GM21717 (cell line): ENCODE measurements around the gene MAP2K5.
A peak's percentile ranks its signal among the peaks of the same experiment; 100 is the strongest.

Source experiments
- ATAC-seq: cut with Tn5 transposase; IDR thresholded peaks from one replicate; pipeline ENCODE4 v1.9.1; 2021; ENCODE audit warnings: mild to moderate bottlenecking, moderate library complexity; ENCODE audit not compliant: unreplicated experiment

MAP2K5 gene

GRCh38 chr15:67775998-67776397 lies 233.5 kb downstream of the MAP2K5 start:
- ATAC-seq: no peak

GRCh38 chr15:67776600-67776999 lies 234.1 kb downstream of the MAP2K5 start:
- ATAC-seq: no peak

DNA sequence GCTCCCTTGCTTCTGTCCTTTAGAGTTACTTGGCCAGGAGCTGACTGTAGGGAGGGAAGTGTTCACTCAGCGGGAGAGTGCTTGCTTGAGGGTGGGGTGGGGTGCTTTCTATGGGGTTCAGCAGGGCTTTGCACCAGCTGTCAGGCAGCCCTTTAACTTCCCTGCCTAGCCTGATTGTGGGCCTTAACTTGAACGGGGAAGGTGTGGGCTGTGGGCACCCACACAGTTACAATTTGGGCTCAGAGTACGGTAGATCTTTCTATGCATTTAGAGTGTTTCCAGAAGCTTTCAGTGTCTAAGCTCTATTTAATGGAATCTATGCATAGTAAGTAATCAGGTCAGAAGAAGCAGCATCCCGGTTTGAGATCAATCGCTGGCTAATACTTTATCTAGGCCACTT lies 234.6 kb downstream of the MAP2K5 start:
- no peak for ATAC-seq

GRCh38 chr15:67777773-67778172 lies 235.3 kb downstream of the MAP2K5 start:
- no peak for ATAC-seq

DNA sequence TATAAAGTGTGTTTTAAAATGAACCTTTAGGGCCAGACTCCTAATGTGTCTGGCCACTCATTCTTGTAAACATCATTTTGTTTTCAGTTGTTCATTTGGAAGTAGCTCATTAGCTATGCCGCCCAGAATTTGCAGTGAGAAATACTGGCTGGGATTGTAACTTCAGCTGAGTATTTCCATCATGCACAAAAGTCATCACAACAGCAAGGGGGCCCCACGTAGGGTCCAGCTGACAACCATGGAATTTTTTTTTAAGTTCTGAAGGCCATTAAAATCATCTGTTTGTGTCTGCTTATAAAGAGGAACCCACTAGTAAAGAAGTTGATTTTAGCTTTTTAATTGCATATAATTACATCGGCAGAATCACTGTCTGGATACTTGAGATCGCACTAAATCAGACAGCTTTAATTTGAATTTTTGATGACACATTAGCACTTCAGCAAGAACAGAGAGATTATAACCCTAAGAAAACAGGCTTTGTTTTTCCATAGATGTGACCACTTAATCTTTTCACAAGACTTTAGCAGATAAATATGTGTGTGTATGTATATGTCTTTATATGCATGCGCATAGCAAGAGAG lies 236.6 kb downstream of the MAP2K5 start:
- no peak for ATAC-seq

DNA sequence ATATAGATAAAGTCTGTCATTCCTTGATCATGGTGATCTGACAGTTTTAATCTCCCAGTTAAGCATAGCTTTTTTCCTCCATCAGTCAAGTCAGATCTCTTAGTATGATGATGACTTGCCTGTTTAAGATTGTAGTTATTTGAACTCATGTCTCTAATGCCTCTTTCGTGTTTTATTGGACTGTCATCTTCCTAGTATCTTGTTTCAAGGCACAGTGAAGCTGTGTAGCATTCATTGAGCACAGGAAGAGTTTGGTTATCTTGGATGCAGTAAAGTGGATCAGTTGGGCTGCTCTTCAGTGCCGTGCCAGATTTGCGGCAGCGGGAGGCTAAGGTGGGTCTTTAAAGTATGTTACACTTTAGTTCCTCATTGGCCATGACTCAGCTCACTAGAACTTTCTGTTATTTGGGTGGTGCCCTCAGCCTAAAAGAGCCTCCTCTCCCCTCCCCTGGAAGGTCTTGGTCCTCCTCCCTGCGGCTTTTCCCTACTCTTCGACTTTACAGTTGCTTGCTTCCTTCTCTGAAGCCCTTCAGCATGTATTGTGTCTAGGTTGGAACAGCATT lies 237.1 kb downstream of the MAP2K5 start:
- no peak for ATAC-seq

DNA sequence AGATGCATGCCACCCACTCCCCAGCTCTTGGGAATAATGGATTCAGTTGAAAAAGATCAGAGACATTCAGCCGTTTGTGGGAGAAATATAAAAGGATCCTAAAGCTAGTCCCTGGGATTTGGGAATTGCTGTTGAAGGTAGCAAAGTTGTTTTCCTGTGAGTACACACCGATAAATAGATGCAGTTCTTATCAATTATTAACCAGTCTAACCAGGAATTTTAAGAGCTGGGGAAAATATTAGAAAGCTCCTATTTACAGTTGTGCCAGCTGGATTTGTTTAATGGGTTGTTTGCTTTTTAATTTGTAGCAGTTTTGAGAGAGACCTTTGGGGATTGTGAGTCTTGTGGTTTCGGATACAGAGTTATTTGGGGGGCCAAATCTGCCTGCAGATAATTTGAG lies 238.6 kb downstream of the MAP2K5 start:
- ATAC-seq: no peak

- no peak for ATAC-seq
These were observed 239.6 kb downstream of the MAP2K5 start for GRCh38 chr15:67781907-67782690.

- no peak for ATAC-seq
These were observed 240.1 kb downstream of the MAP2K5 start for GRCh38 chr15:67782691-67782991.

- peak; percentile 46 for ATAC-seq
These were observed 240.8 kb downstream of the MAP2K5 start for GRCh38 chr15:67783303-67783702.

- ATAC-seq: peak; percentile 87
These were observed 241.7 kb downstream of the MAP2K5 start for GRCh38 chr15:67784090-67784781.

- ATAC-seq: peak; percentile 6
These were observed 242.4 kb downstream of the MAP2K5 start for GRCh38 chr15:67784856-67785430.

DNA sequence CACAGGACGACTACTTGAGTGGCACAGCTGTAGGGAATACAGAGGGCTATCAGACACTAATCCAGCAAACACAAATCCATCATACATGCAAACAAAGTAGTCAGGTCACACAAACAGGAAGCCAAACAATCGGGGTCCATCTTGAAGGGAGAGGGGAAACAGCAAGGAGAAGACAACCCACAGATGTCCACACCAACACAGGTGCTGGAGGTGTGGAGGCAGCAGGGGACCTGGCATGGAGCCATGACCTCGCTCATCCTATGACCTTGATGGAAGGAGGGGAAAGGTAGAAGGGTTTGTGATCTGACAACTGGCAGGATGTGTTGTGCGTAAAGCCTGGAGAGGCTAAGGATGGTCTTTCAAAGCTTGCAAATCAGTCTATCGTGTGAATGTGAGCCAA lies 242.9 kb downstream of the MAP2K5 start:
- no peak for ATAC-seq

DNA sequence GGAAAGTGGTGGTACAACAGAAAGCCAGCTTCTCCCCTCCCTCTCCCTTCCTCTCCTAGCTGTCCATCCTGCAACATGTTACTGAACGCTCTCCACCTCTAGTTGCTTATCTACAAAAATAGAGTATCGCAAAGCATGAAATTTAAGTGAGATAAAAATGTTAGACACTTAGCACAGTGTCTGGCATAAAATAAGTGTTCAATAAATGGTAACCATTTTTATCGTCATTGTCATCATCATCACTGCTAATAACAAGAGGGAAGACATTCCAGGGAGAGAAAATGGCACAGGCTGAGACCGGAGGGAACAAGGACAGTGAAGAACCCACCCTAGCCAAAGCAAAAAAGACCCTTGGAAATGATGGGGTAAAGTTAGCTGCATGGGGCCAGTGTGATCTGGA lies 244.1 kb downstream of the MAP2K5 start:
- ATAC-seq: no peak

DNA sequence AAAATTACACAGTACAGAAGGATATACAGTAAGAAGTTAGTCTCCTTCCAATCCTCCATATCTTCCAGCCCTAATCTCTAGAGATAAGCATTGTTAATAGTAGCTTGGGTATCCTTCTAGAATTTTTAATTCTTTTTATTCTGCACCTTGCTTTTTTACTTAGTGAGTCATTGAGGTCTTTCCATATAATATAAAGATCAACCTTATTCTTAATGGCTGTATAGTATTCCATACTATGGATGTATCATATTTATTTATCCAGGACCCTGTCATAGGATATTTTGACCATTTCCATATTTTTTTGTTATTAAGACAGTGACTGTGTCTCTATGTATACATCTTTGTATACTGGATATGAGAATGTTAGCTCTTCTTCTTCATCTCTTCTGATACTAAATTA lies 246.5 kb downstream of the MAP2K5 start:
- ATAC-seq: no peak

GRCh38 chr15:67790610-67791319 lies 248.3 kb downstream of the MAP2K5 start:
- ATAC-seq: no peak

DNA sequence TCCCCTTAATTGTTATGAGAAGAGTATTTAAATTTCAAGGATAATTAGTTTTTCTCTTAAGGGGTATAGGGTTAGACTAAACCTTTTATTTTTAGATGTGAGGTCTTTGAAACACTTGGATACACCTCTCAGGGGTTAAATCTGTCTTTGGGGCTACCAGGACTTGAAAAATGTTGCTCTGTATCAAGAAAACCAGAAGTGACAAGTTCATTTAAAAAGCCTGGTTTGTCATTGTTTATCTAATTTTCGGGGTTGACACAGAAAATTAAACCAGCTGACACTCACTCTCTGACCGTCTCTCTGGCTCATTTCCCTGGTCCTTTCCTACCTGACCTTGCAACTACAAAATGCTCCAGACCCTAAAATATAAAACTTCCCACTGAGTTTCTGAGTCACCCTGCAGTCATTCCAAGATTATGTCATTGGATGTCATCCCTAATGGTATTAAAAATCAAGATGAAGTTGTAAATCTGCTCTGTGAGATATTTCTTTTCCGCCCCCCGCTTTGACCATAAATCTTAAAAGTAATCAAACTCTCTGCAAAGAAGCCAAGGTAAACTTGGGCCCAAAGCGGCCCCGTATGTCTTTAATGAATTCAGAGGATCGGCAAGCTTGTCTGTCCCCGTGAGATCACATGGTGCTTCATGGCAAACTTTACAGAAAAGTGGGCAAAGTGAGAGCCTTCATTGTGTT lies 249.9 kb downstream of the MAP2K5 start:
- no peak for ATAC-seq

GRCh38 chr15:67794832-67795574 lies 252.5 kb downstream of the MAP2K5 start:
- ATAC-seq: no peak

GRCh38 chr15:67796196-67797127 lies 254.0 kb downstream of the MAP2K5 start:
- ATAC-seq: no peak
